GM12801 (cell line): ENCODE data around the gene DYNC2I2.

Experiments used
- TF ChIP-seq, protein P1 (sequence below): IDR thresholded peaks from one replicate; pipeline ENCODE4 v1.5.1; 2011; ENCODE audit warnings: control low read depth; ENCODE audit not compliant: insufficient read length; ENCODE audit errors: extremely low read depth

Gene DYNC2I2

DNA sequence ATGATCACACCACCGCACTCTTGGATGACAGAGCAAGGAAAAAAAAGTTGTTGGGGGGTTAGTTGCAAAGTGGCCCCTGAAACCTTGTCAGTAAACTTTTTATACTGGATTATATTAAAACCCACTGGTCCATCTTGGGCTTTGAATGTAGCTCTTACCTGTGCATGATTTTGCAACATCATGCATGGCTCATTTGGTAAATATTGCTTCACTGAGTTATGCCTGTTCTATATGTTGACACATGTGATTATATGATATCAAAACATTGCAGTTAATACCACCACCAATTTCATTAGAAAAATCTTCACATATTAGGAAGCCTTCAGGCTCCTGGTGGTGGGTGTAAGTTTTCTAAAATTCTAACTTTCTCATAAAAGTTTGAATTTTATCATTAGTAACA is 41.9 kb downstream of the DYNC2I2 start:
- TF ChIP-seq, protein P1, sequence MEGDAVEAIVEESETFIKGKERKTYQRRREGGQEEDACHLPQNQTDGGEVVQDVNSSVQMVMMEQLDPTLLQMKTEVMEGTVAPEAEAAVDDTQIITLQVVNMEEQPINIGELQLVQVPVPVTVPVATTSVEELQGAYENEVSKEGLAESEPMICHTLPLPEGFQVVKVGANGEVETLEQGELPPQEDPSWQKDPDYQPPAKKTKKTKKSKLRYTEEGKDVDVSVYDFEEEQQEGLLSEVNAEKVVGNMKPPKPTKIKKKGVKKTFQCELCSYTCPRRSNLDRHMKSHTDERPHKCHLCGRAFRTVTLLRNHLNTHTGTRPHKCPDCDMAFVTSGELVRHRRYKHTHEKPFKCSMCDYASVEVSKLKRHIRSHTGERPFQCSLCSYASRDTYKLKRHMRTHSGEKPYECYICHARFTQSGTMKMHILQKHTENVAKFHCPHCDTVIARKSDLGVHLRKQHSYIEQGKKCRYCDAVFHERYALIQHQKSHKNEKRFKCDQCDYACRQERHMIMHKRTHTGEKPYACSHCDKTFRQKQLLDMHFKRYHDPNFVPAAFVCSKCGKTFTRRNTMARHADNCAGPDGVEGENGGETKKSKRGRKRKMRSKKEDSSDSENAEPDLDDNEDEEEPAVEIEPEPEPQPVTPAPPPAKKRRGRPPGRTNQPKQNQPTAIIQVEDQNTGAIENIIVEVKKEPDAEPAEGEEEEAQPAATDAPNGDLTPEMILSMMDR: no peak

DNA sequence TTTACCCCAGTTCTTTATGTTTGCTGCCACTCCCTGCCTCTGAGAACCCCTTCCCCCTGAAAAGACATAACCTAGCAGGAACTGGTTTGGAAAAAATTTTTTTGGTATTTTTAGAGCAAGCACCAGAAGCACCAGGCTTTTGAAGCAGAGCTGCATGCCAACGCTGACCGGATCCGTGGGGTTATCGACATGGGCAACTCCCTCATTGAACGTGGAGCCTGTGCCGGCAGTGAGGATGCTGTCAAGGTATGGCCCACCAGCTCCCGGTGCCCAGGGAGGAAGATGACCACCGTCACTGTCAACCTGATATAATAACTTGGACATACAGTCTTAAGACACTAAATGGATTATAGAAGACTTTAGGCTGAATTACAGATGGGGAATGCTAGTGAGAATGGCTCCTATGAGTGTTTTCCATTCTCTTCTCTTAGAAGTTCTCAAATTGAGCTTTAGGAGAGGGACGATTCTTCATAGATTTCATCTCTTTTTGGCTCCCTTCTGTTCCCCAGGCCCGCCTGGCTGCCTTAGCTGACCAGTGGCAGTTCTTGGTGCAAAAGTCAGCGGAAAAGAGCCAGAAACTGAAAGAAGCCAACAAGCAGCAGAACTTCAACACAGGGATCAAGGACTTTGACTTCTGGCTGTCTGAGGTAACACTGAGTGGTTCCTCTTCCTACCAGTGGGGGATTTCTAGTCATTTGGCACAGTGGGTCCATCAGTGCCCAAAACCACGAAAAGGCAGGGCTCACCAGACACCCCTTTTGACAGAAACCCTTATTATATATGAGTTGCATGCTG is 44.9 kb downstream of the DYNC2I2 start:
- TF ChIP-seq, protein P1: no peak

DNA sequence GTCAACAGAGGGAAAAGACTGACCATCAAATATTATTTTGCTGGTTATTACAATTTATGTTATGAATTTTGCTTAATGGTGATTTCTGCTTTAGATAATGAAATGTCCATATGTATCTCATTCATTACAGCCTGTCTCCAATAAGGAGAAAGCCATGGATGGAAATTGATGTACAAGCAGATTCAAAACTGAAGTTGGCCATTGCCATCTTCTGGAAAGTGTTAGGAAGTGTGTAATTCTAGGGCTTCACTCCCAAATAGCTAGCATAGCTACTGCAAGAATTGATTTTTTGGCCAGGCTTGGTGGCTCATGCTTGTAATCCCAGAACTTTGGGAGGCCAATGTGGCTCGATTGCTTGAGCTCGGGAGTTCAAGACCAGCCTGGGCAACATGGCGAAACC is 45.8 kb downstream of the DYNC2I2 start:
- TF ChIP-seq, protein P1: no peak

DNA sequence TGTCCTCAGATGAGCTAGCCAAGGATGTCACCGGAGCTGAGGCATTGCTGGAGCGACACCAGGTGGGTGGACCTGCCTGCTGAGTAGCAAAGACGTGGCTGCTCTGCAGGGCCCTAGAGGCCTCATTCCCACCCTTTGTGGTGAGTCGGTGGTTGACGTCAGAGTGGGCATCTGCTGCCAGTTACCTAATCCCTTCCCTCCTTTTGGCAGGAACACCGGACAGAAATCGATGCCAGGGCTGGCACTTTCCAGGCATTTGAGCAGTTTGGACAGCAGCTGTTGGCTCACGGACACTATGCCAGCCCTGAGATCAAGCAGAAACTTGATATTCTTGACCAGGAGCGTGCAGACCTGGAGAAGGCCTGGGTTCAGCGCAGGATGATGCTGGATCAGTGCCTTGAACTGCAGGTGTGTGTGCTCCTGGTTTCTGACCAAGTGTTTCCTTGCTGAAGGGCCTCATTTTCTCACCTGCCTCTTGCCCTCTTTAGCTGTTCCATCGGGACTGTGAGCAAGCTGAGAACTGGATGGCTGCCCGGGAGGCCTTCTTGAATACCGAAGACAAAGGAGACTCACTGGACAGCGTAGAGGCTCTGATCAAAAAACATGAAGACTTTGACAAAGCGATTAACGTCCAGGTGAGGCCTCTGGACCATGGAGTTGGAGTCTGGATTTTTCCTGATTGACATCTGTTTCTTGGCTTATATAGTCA is 48.9 kb downstream of the DYNC2I2 start:
- TF ChIP-seq, protein P1: no peak

DNA sequence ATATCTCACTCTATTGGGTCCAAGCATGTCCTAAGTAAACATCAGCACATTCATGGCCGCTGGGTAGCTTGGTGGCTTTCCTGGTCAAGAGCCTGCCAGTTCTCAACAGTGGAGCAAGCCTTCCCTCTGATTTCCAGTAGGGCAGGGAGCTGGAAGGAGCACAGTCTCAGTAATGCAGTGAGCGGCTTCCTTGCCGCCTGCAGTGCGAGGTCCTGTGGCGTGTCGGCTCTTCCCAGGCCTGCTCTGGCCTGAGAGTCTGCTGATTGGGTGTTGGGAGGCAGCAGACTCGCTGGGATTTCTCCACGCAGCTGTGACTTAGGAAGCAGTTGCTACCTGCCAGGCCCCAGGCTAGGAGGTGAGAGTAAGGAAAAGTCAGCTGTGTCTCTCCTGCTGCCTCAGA is 53.0 kb downstream of the DYNC2I2 start:
- TF ChIP-seq, protein P1: no peak

DNA sequence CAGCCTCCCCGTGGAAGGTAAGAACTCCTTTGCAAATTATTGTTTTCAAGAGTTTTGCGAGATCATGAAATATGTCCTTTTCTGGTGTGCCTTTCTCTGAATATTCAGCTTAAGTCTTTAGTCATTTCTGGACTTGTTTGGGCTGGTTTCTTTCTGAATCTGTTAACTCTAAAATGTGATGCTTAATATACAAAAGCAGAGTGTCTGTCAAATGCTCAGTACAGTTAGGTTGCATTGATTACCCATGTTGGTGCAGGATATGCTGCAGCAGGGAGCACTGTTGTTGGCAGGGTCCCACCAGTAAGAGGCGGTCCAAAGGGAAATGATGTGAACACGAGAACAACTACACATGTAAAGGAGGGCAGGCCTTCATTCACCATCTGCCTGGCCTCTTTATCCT is 56.5 kb downstream of the DYNC2I2 start:
- TF ChIP-seq, protein P1: no peak

DNA sequence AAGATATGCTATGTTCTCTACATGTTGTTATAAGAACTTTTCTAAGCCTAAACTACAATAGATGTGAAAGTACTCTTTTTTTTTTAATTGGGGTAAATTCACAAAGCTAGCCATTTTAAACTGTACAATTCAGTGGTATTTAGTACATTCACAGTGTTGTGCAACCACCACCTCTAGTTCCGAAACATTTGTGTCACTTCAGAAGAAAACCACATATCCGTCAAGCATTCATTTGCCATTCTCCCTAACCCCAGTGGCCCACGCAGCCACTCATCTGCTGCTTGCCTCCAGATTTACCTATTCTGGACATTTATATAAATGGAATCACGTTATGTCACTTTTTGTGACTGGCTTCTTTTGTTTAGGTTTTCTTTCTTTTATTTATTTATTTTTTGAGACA is 61.2 kb downstream of the DYNC2I2 start:
- TF ChIP-seq, protein P1: no peak
